Hepatocyte (in vitro differentiated cells): ENCODE measurements around the gene ITPR3. TPM values are rescaled to one million over a fixed set of nuclear protein-coding genes. Genes with fewer than 3 reads are reported as not detected.
A peak's percentile ranks its signal among the peaks of the same experiment; 100 is the strongest.
"Not testable (repeated sequence)": the region's sequence is repeated elsewhere in the genome, so short reads cannot be mapped to it uniquely, and the experiment has no call there.

Experiments used
- DNase-seq: peaks from one replicate; pipeline ENCODE4 v3.0.0-alpha.2; 2016; ENCODE audit warnings: low spot score
- H2AFZ ChIP-seq: fragments of 200-600 bp; sonication (generic); 2 replicates; pipeline ENCODE4 v1.6.0; 2016; ENCODE audit warnings: antibody characterized with exemption, mild to moderate bottlenecking
- H3K27ac ChIP-seq: fragments of 200-600 bp; sonication (generic); 2 replicates; pipeline ENCODE4 v1.5.1; 2016; ENCODE audit warnings: mild to moderate bottlenecking
- H3K27me3 ChIP-seq: fragments of 200-600 bp; sonication (generic); 2 replicates; pipeline ENCODE4 v1.6.1; 2016
- H3K36me3 ChIP-seq: fragments of 200-600 bp; sonication (generic); replicated peaks from 2 replicates; pipeline ENCODE4 v1.5.1; 2016; ENCODE audit warnings: low read depth; ENCODE audit not compliant: insufficient read depth
- H3K4me1 ChIP-seq: fragments of 200-600 bp; sonication (generic); 2 replicates; pipeline ENCODE4 v1.5.1; 2016; ENCODE audit warnings: mild to moderate bottlenecking, moderate library complexity; ENCODE audit not compliant: insufficient read depth
- H3K4me2 ChIP-seq: fragments of 200-600 bp; sonication (generic); 2 replicates; pipeline ENCODE4 v1.6.0; 2016
- H3K4me3 ChIP-seq: fragments of 200-600 bp; sonication (generic); 2 replicates; pipeline ENCODE4 v1.5.1; 2016; ENCODE audit warnings: mild to moderate bottlenecking
- H3K79me2 ChIP-seq: fragments of 200-600 bp; sonication (generic); 2 replicates; pipeline ENCODE4 v1.6.0; 2017; ENCODE audit warnings: mild to moderate bottlenecking
- H3K9me2 ChIP-seq: fragments of 200-600 bp; sonication (generic); replicated peaks from 2 replicates; pipeline ENCODE4 v1.6.0; 2017; ENCODE audit warnings: mild to moderate bottlenecking; ENCODE audit not compliant: insufficient read depth
- H3K9me3 ChIP-seq: fragments of 200-600 bp; sonication (generic); 2 replicates; pipeline ENCODE4 v1.5.1; 2016; ENCODE audit warnings: low read depth, mild to moderate bottlenecking
- H4K20me1 ChIP-seq: fragments of 200-600 bp; sonication (generic); 2 replicates; pipeline ENCODE4 v1.6.0; 2016; ENCODE audit warnings: mild to moderate bottlenecking; ENCODE audit not compliant: insufficient read depth, poor library complexity, severe bottlenecking
- CTCF ChIP-seq: fragments of 200-600 bp; sonication (generic); IDR thresholded peaks from 2 replicates; pipeline ENCODE4 v1.5.1; 2016; ENCODE audit warnings: antibody characterized with exemption, mild to moderate bottlenecking; ENCODE audit not compliant: poor library complexity
- EZH2 ChIP-seq: fragments of 200-600 bp; sonication (generic); IDR thresholded peaks from 2 replicates; pipeline ENCODE4 v1.6.1; 2016; ENCODE audit warnings: antibody characterized with exemption, mild to moderate bottlenecking, borderline replicate concordance
- EZH2phosphoT487 ChIP-seq: fragments of 200-600 bp; sonication (generic); IDR thresholded peaks from one replicate; pipeline ENCODE4 v1.6.1; 2018; ENCODE audit warnings: antibody characterized with exemption, mild to moderate bottlenecking, low read depth, moderate library complexity; ENCODE audit not compliant: unreplicated experiment, severe bottlenecking
- WGBS: methylation state at CpG from one replicate; pipeline ENCODE4 v1.1.6; 2016; ENCODE audit warnings: low lambda C conversion rate; ENCODE audit errors: missing lambda C conversion rate; 5-methylcytosine and 5-hydroxymethylcytosine counted together
- polyA plus RNA-seq: library from polyadenylated mRNA; unstranded; fragments of >200 nt; fragmentation: Nextera tagmentation; extraction: Ambion mirVana; gene quantifications from 2 replicates; pipeline ENCODE4 v1.2.1, GENCODE V29; 2016
- total RNA-seq: library from RNA; depleted of rRNA; stranded (reverse); fragments of >200 nt; gene quantifications from 2 replicates; pipeline ENCODE4 v1.2.3, GENCODE V29; 2014

The ITPR3 gene
- total and polyA plus RNA-seq, 2 experiments from 2014 or later, result 16.5 to 39.6 TPM

DNA sequence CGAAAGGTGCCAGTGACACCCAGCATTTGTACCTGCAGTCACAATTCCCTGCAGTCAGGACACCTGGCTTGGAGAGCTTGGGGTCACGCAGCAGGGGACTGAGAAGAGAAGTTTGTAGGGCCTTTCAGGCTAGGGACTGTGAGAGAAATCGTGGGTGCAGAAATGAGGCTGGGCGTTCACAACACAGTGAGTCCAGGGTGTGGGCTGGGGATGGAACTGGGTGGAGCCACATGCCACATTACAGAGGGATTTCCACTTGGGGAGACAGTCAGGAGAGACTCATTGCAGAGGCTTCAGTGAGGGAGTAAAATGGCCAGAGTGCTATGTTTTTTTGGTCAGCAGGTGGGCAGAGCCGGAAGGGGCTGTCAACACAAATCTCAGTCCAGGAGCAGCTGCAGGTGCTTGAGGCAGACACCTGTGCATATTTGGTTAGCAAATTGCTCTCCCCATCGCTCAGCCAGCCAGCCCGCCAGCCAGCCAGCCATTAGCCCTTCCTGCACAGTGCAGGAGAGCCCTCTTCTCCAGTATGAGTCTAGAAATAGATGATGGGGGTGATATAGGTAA, 7.4 kb downstream of the ITPR3 start:
- H3K27ac ChIP-seq, result peak overlapping the region; percentile 81
- H3K4me2 ChIP-seq, result peak overlapping the region; percentile 19
- DNase-seq, result no peak
- no peaks in the 10 kb centered on the region for H4K20me1 ChIP-seq
- H3K4me1 ChIP-seq, result peaks cover 22% of the 10 kb centered on the region
- no peaks in the 10 kb centered on the region for H3K9me3 ChIP-seq
- H2AFZ ChIP-seq, result no peak overlapping the region
- H3K36me3 ChIP-seq, result no peaks in the 10 kb centered on the region
- H3K79me2 ChIP-seq, result peaks cover 57% of the 10 kb centered on the region
- no peaks in the 10 kb centered on the region for H3K9me2 ChIP-seq
- no peaks in the 10 kb centered on the region for H3K27me3 ChIP-seq
- 81% methylated on average over 7 of the region's 7 CpGs for WGBS
- TF ChIP-seq CTCF, result no peak
- no peak for TF ChIP-seq EZH2
- TF ChIP-seq EZH2phosphoT487, result no peak
- no peak overlapping the region for H3K4me3 ChIP-seq

GRCh38 chr6:33630014-33630413, 8.9 kb downstream of the ITPR3 start:
- TF ChIP-seq CTCF, result no peak
- TF ChIP-seq EZH2phosphoT487, result no peak
- TF ChIP-seq EZH2, result no peak
- Histone ChIP-seq H3K79me2 (peaks cover 50% of the 10 kb centered on the region), H3K27ac (no peak overlapping the region), H3K36me3 (no peaks in the 10 kb centered on the region), H3K4me1 (peaks cover 35% of the 10 kb centered on the region), H4K20me1 (no peaks in the 10 kb centered on the region), H2AFZ (no peak overlapping the region), H3K4me3 (no peak overlapping the region), H3K4me2 (no peak overlapping the region), H3K27me3 (peaks cover 2% of the 10 kb centered on the region), H3K9me3 (no peaks in the 10 kb centered on the region), H3K9me2 (no peaks in the 10 kb centered on the region)
- WGBS, result 82% methylated on average over 9 of the region's 10 CpGs
- no peak for DNase-seq

DNA sequence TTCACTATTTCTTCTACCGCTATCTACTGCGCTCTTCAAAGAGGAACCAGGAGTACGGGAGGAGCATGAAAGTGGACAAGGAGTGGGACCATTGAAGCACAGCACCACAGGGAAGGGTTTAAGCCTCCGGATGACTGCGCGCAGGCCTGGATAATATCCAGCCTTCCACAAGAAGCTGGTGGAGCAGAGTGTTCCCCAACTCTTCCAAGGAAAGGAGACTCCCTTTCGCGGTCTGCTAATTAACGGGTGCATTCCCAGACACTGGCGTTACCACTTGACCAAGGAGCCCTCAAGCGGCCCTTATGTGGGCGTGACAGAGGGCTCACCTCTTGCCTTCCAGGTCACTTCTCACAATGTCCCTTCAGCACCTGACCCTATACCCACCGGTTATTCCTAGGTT, 10.4 kb downstream of the ITPR3 start:
- Histone ChIP-seq H3K4me1 (peaks cover 41% of the 10 kb centered on the region), H3K27ac (peak overlapping the region; percentile 91), H3K79me2 (peaks cover 38% of the 10 kb centered on the region)
- H3K4me2 ChIP-seq, H4K20me1 ChIP-seq, H2AFZ ChIP-seq, H3K9me3 ChIP-seq, DNase-seq, H3K4me3 ChIP-seq, H3K36me3 ChIP-seq, H3K9me2 ChIP-seq, H3K27me3 ChIP-seq: not testable (repeated sequence)
- 90% methylated on average over 13 of the region's 13 CpGs for WGBS

DNA sequence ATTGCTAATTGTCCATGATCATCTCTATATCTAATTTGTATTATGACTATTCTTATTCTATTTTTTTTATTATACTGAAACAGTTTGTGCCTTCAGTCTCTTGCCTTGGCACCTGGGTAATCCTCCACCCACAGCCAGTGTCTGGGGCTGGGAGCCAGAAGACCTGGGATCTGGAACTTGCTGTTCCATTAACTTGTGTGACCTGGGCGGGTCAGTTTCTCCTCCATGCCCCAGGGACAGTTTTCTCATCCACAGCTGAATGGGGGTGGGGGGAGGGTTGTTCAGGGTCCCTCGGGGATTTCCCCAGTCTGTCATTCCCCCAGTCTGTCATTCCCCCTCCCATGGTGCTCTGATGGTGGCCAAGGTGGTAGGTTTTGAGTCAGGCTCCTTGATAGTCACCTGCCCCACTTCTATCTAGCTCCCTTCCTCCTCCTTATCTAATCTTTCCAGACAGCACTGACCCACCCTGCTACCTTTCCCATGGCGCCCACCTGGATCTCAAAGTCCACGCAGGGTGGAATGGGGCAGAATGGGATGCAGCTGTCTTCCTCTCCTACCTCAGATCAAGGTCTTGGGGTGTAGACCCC, 10.9 kb downstream of the ITPR3 start:
- no peaks in the 10 kb centered on the region for H3K9me3 ChIP-seq
- H3K36me3 ChIP-seq, result no peaks in the 10 kb centered on the region
- peaks cover 7% of the 10 kb centered on the region for H3K27me3 ChIP-seq
- H3K4me3 ChIP-seq, result no peak overlapping the region
- H4K20me1 ChIP-seq, result peaks cover 2% of the 10 kb centered on the region
- H3K4me2 ChIP-seq, result peak overlapping the region; percentile 88
- H3K79me2 ChIP-seq, result peaks cover 35% of the 10 kb centered on the region
- 64% methylated on average over 3 of the region's 4 CpGs for WGBS
- H3K9me2 ChIP-seq, result no peaks in the 10 kb centered on the region
- H3K27ac ChIP-seq, result peak overlapping the region; percentile 91
- peaks cover 45% of the 10 kb centered on the region for H3K4me1 ChIP-seq
- H2AFZ ChIP-seq, result no peak overlapping the region
- DNase-seq, result peak; percentile 30
- TF ChIP-seq EZH2 (no peak), CTCF (no peak), EZH2phosphoT487 (no peak)
